NCI-H69 (cell line): ENCODE data around the gene INHBE.
A peak's percentile ranks its signal among the peaks of the same experiment; 100 is the strongest.
"Not testable (repeated sequence)": the region's sequence is repeated elsewhere in the genome, so short reads cannot be mapped to it uniquely, and the experiment has no call there.

Experiments used
- DNase-seq: peaks from one replicate; lab custom pipeline; 2025; lab: John Stamatoyannopoulos, UW

INHBE gene

GRCh38 chr12:57441393-57441792 lies 13.7 kb upstream of the INHBE start:
- DNase-seq: not testable (repeated sequence)

GRCh38 chr12:57441846-57442427 lies 13.2 kb upstream of the INHBE start:
- DNase-seq: no peak

- DNase-seq: not testable (repeated sequence)
Observed at GRCh38 chr12:57444337-57444736, 10.8 kb upstream of the INHBE start.

GRCh38 chr12:57444744-57445143 lies 10.4 kb upstream of the INHBE start:
- no peak for DNase-seq

- no peak for DNase-seq
Observed at GRCh38 chr12:57446292-57446960, 8.7 kb upstream of the INHBE start.

DNA sequence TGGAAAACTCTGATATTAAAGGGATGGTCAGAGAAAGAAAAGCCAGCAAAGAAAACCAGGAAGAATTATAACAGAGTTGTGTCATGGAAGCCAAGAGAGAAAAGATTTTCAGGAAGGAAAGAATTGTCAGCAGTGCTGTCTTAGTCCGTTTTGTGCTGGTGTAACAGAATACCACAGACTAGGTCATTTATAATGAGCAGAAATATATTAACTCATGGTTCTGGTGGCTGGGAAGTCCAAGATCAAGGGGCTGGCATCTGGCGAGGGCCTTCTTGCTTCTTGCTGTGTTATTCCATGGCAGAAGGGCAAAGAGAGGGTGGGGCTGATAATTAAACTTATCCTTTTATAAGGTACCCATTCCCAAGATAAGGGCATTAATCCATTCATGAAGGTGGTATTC lies 6.4 kb upstream of the INHBE start:
- no peak for DNase-seq

DNA sequence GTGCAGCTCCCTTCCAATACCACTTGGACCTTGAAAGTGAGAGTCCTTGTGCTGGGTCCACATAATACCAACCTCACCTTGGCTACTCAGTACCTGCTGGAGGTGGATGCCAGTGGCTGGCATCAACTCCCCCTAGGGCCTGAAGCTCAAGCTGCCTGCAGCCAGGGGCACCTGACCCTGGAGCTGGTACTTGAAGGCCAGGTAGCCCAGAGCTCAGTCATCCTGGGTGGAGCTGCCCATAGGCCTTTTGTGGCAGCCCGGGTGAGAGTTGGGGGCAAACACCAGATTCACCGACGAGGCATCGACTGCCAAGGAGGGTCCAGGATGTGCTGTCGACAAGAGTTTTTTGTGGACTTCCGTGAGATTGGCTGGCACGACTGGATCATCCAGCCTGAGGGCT lies 5.7 kb upstream of the INHBE start:
- no peak for DNase-seq

- DNase-seq: no peak
Observed at GRCh38 chr12:57450057-57450456, 5.0 kb upstream of the INHBE start.

GRCh38 chr12:57451233-57451778 lies 3.8 kb upstream of the INHBE start:
- DNase-seq: peak; percentile 28

- DNase-seq: peak; percentile 60
Observed at GRCh38 chr12:57452181-57452936, 2.7 kb upstream of the INHBE start.

GRCh38 chr12:57452937-57453509 lies 2.1 kb upstream of the INHBE start:
- DNase-seq: peak; percentile 84

- no peak for DNase-seq
Observed at GRCh38 chr12:57454213-57454565, 918 bp upstream of the INHBE start.

DNA sequence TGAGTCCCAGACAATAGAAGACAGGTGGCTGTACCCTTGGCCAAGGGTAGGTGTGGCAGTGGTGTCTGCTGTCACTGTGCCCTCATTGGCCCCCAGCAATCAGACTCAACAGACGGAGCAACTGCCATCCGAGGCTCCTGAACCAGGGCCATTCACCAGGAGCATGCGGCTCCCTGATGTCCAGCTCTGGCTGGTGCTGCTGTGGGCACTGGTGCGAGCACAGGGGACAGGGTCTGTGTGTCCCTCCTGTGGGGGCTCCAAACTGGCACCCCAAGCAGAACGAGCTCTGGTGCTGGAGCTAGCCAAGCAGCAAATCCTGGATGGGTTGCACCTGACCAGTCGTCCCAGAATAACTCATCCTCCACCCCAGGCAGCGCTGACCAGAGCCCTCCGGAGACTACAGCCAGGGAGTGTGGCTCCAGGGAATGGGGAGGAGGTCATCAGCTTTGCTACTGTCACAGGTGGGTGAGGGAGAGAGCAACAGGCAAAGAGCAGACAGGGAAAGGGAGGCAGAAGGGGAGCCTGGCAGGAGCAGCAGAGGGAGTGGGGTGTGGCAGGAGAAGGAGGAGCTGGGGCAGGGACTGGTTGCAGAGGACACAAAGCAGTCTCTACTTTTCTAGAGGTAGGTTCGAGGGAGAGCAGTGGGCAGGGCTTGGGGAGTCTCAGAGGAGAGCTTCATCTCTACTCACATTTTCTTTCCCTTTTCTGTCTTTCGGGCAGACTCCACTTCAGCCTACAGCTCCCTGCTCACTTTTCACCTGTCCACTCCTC lies 452 bp downstream of the INHBE start:
- DNase-seq: peak; percentile 94

GRCh38 chr12:57456145-57456700 lies 1.1 kb downstream of the INHBE start:
- DNase-seq: peak; percentile 79

- DNase-seq: peak; percentile 41
Observed at GRCh38 chr12:57456737-57457490, 1.8 kb downstream of the INHBE start.

GRCh38 chr12:57458665-57459054 lies 3.6 kb downstream of the INHBE start:
- no peak for DNase-seq

- DNase-seq: peak; percentile 95
Observed at GRCh38 chr12:57459055-57459749, 4.1 kb downstream of the INHBE start.

DNA sequence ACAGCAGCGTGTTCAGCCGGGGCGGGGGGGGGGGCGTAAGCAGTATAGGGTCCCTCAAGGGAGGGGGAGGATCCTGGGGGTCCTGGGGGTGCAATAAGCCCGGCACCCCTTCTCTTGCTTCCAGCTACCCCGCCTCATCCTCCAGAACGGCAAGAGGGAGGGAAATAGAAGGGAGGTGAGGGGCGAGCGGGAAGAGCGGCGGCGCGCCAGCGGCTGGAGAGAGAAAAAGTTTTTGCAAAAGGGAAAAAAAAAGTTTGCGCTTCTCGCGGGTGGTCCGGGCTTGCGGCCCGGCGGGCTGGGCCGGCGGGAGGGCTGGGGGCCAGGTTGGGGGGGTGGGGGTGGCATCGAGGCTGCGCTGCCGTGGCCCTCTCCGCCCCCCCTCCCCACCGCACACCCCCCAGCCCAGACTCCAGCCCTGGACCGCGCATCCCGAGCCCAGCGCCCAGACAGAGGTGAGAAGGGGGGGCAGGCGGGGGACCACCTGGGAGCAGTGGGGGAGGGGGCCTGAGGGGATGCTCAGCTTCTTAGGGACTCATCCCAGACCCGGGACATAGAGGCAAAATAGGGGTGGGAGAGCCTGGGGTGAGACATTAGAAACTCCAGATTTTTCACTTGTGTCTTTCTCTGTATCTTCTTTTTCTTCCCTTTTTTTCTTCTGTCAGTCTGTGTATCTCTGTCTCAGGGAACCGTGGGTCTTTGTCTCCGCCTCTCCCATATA lies 4.8 kb downstream of the INHBE start, which contains the start of gene GLI1:
Gene GLI1, plus strand, starts transcription at position 36 of the 718 bp plus-strand sequence. CDS start 3,907 bp downstream, outside the sequence.
- peak; percentile 49 for DNase-seq

DNA sequence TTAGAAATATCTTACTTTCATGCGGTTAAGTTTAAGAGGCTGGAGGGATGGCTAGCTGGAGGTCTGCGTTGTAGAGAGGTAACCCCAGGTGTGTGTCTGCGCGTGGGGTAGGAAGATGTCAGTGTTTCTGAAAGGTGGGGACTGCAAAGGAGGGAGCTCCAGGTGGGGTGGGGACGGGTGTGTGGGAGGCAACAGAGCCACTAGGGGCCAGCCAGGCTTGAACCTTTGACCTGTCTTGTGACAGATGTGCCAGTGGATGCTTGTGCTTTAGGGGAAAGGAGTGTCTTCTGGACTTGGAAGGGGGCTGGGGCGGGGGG lies 5.3 kb downstream of the INHBE start:
- peak; percentile 49 for DNase-seq
